IMR-90 (cell line): ENCODE measurements around the gene MTMR11. TPM values are rescaled to one million over a fixed set of nuclear protein-coding genes. Genes with fewer than 3 reads are reported as not detected.

Experiments used
- ATAC-seq: fragments of 200-7000 bp; cut with Tn5 transposase; 2 replicates; pipeline ENCODE4 v1.9.1; 2020; ENCODE audit warnings: low read depth, mild to moderate bottlenecking, moderate library complexity
- BruUV-seq: library from RNA; stranded (reverse); fragments of 400-500 nt; replicated peaks from 2 replicates; lab custom pipeline; 2021; lab: Mats Ljungman, UMichigan
- CTCF ChIA-PET: fragments of 300-600 bp; formaldehyde crosslinking; extraction: SDS; loops from one replicate; lab custom pipeline; 2021; ENCODE audit warnings: antibody characterized with exemption; lab: Yijun Ruan, JAX
- POLR2A ChIA-PET: fragments of 300-600 bp; sonication (Branson Sonifier 250); formaldehyde crosslinking; loops from one replicate; lab custom pipeline; 2022; ENCODE audit warnings: antibody characterized with exemption; ENCODE audit not compliant: unreplicated experiment; lab: Charles Lee
- DNase-seq: peaks from one replicate; pipeline ENCODE4 v3.0.0; 2013
- H2AFZ ChIP-seq: replicated peaks from 2 replicates; pipeline ENCODE3; 2013; ENCODE audit warnings: low read length, mild to moderate bottlenecking; ENCODE audit not compliant: poor library complexity
- H2AK5ac ChIP-seq: 2 replicates; pipeline ENCODE4 v1.6.1; 2013; ENCODE audit warnings: low read depth, low read length, inconsistent platforms
- H2AK9ac ChIP-seq: replicated peaks from 2 replicates; pipeline ENCODE3; 2013; ENCODE audit warnings: mild to moderate bottlenecking, low read depth, low read length, moderate library complexity; ENCODE audit not compliant: poor library complexity
- H2BK120ac ChIP-seq: 2 replicates; pipeline ENCODE4 v1.6.1; 2013; ENCODE audit warnings: low read depth, low read length, inconsistent platforms
- H2BK15ac ChIP-seq: 3 replicates; pipeline ENCODE4 v1.6.1; 2013; ENCODE audit warnings: low read depth, low read length, inconsistent platforms
- H2BK20ac ChIP-seq: 2 replicates; pipeline ENCODE4 v1.6.1; 2013; ENCODE audit warnings: low read depth, mild to moderate bottlenecking, inconsistent platforms, low read length, moderate library complexity
- H2BK5ac ChIP-seq: 2 replicates; pipeline ENCODE4 v1.6.1; 2013; ENCODE audit warnings: mild to moderate bottlenecking, low read depth, low read length, inconsistent platforms; ENCODE audit not compliant: poor library complexity, severe bottlenecking
- H3K14ac ChIP-seq: replicated peaks from 2 replicates; pipeline ENCODE4 v1.6.1; 2013; ENCODE audit warnings: low read depth, low read length, inconsistent platforms
- H3K18ac ChIP-seq: 2 replicates; pipeline ENCODE4 v1.6.1; 2013; ENCODE audit warnings: low read depth, low read length, control low read depth
- H3K23ac ChIP-seq: 2 replicates; pipeline ENCODE4 v1.6.1; 2013; ENCODE audit warnings: low read depth, low read length, inconsistent platforms
- H3K27ac ChIP-seq: 2 replicates; pipeline ENCODE4 v1.5.1; 2013; ENCODE audit warnings: mild to moderate bottlenecking, control low read depth, low read length; ENCODE audit not compliant: insufficient read depth
- H3K27me3 ChIP-seq: 2 replicates; pipeline ENCODE4 v1.6.1; 2013; ENCODE audit warnings: low read length; ENCODE audit not compliant: control insufficient read depth, insufficient read depth
- H3K36me3 ChIP-seq: 2 replicates; pipeline ENCODE4 v1.6.1; 2013; ENCODE audit warnings: low read length, mixed read lengths; ENCODE audit not compliant: control insufficient read depth, insufficient read depth
- H3K4ac ChIP-seq: 2 replicates; pipeline ENCODE4 v1.6.1; 2013; ENCODE audit warnings: low read depth, low read length, inconsistent platforms
- H3K4me1 ChIP-seq: 2 replicates; pipeline ENCODE4 v1.6.1; 2013; ENCODE audit warnings: low read length, mixed read lengths; ENCODE audit not compliant: control insufficient read depth, insufficient read depth
- H3K4me2 ChIP-seq: 2 replicates; pipeline ENCODE4 v1.6.1; 2013; ENCODE audit warnings: low read depth, mild to moderate bottlenecking, control low read depth, low read length, moderate library complexity
- H3K4me3 ChIP-seq: 2 replicates; pipeline ENCODE4 v1.5.1; 2013; ENCODE audit warnings: low read depth, mild to moderate bottlenecking, control low read depth, low read length, moderate library complexity; ENCODE audit not compliant: insufficient read depth
- H3K56ac ChIP-seq: 2 replicates; pipeline ENCODE4 v1.6.1; 2013; ENCODE audit warnings: low read length, inconsistent platforms; ENCODE audit not compliant: insufficient read depth; ENCODE audit errors: extremely low read depth
- H3K79me1 ChIP-seq, 2 experiments: 2 replicates each; pipeline ENCODE4 v1.6.1; 2013; ENCODE audit warnings: low read length in 2 of 2, inconsistent platforms in 1 of 2, low read depth in 1 of 2
- H3K9ac ChIP-seq: 2 replicates; pipeline ENCODE4 v1.6.1; 2013; ENCODE audit warnings: low read depth, low read length, control low read depth
- H3K9me1 ChIP-seq: 2 replicates; pipeline ENCODE4 v1.6.1; 2013; ENCODE audit warnings: low read length, inconsistent platforms; ENCODE audit not compliant: insufficient read depth
- H3K9me3 ChIP-seq: 2 replicates; pipeline ENCODE4 v1.6.1; 2013; ENCODE audit warnings: low read length; ENCODE audit not compliant: control insufficient read depth, insufficient read depth
- H4K20me1 ChIP-seq: 2 replicates; pipeline ENCODE4 v1.6.1; 2013; ENCODE audit warnings: low read length, inconsistent platforms; ENCODE audit not compliant: insufficient read depth
- H4K5ac ChIP-seq: 2 replicates; pipeline ENCODE4 v1.6.1; 2013; ENCODE audit warnings: mild to moderate bottlenecking, low read depth, low read length, control low read depth
- H4K8ac ChIP-seq, 2 experiments: 2 replicates each; pipeline ENCODE4 v1.6.1; 2013; ENCODE audit warnings: low read depth in 2 of 2, low read length in 2 of 2, control low read depth in 1 of 2, inconsistent platforms in 1 of 2
- H4K91ac ChIP-seq: 2 replicates; pipeline ENCODE4 v1.6.1; 2013; ENCODE audit warnings: low read depth, low read length, inconsistent platforms; ENCODE audit not compliant: insufficient read depth
- BHLHE40 ChIP-seq: fragments of 150-350 bp; IDR thresholded peaks from 2 replicates; pipeline ENCODE4 v1.6.1; 2016; ENCODE audit warnings: mild to moderate bottlenecking, low read depth, low read length
- NFE2L2 ChIP-seq: fragments of 150-350 bp; IDR thresholded peaks from 2 replicates; pipeline ENCODE4 v1.6.1; 2016; ENCODE audit warnings: low read depth, mild to moderate bottlenecking, low read length
- RCOR1 ChIP-seq: IDR thresholded peaks from 2 replicates; pipeline ENCODE4 v1.6.1; 2012; ENCODE audit warnings: mild to moderate bottlenecking, low read length, improper control_type of control experiment; ENCODE audit not compliant: insufficient replicate concordance
- RFX5 ChIP-seq: IDR thresholded peaks from 2 replicates; pipeline ENCODE4 v1.8.0; 2012; ENCODE audit warnings: low read depth, mild to moderate bottlenecking, low read length, moderate library complexity
- WGBS, 2 experiments: methylation state at CpG; one replicate each; pipeline versions ENCODE4 v1.1.5 to v1.1.7; 2013; ENCODE audit warnings: missing lambda C conversion rate in 2 of 2; ENCODE audit not compliant: insufficient read length in 1 of 2; ENCODE audit errors: extremely low coverage in 2 of 2; 5-methylcytosine and 5-hydroxymethylcytosine counted together
- dilution Hi-C: fragments of 300-500 bp; cut with HindIII; formaldehyde crosslinking; loops from one replicate; pipeline ENCODE4 v1.14.3; 2018; ENCODE audit warnings: low sequenced_read_pairs; ENCODE audit not compliant: unreplicated experiment
- in situ Hi-C: fragments of 300-500 bp; cut with MboI; formaldehyde crosslinking; loops from 3 replicates; pipeline ENCODE4 v1.14.3; 2019; ENCODE audit warnings: low sequenced_read_pairs, inconsistent platforms, mixed read lengths
- intact Hi-C: fragments of 100-400 bp; cut with micrococcal nuclease; formaldehyde crosslinking; loops from 2 replicates; pipeline ENCODE4 v1.10.0; 2022
- polyA plus RNA-seq, 3 experiments: library from polyadenylated mRNA; depleted of rRNA; stranded (reverse); fragments of >200 nt; gene quantifications; 2 replicates each; pipeline ENCODE4 v1.2.3, GENCODE V29; 2012; ENCODE audit warnings: low replicate concordance in 1 of 3
- total RNA-seq: library from RNA; depleted of rRNA; stranded (reverse); fragments of >200 nt; gene quantifications from 2 replicates; pipeline ENCODE4 v1.2.3, GENCODE V29; 2012

MTMR11 gene
- total and polyA plus RNA-seq, 2 of the 4 experiments (the other 2 are of a cell fraction) = 2.0 to 14.6 TPM

- no peak overlapping the region for H3K9ac ChIP-seq
- H3K18ac ChIP-seq = no peak overlapping the region
- peaks cover 31% of the 10 kb centered on the region for H3K36me3 ChIP-seq
- H3K4me2 ChIP-seq = no peak overlapping the region
- H3K4me3 ChIP-seq = no peak overlapping the region
- dilution Hi-C loops = no loop called here
- peaks cover 23 to 41% of the 10 kb centered on the region in 2 experiments for H3K79me1 ChIP-seq
- no peak overlapping the region for H2BK20ac ChIP-seq
- intact Hi-C loops = no loop called here
- H4K20me1 ChIP-seq = peaks cover 3% of the 10 kb centered on the region; the same call in 1 of the 2 replicates
- H2BK5ac ChIP-seq = no peak overlapping the region
- no peak overlapping the region for H4K91ac ChIP-seq
- H3K56ac ChIP-seq = no peak overlapping the region
- WGBS, 2 experiments = 100% methylated on average over 2 of the region's 2 CpGs; no CpG with 5 or more reads in 1 of the 2 experiments
- DNase-seq = no peak
- in situ Hi-C loops = no loop called here
- no peak overlapping the region for H4K5ac ChIP-seq
- no peak overlapping the region for H3K4ac ChIP-seq
- no peak overlapping the region for H2AK5ac ChIP-seq
- no peaks in the 10 kb centered on the region for H3K27me3 ChIP-seq
- CTCF ChIA-PET = no interaction called here
- ATAC-seq = no peak
- TF ChIP-seq NFE2L2 = no peak
- TF ChIP-seq RFX5 = no peak
- TF ChIP-seq BHLHE40 = no peak
- TF ChIP-seq RCOR1 = no peak
- H3K14ac ChIP-seq = no peak overlapping the region
- POLR2A ChIA-PET = no interaction called here
- H2AK9ac ChIP-seq = no peak overlapping the region
- no TSS peak for BruUV-seq
- no peak overlapping the region for H4K8ac ChIP-seq
- H2BK120ac ChIP-seq = no peak overlapping the region
- H3K27ac ChIP-seq = no peak overlapping the region
- peaks cover 1% of the 10 kb centered on the region; the same call in 1 of the 2 replicates for H3K4me1 ChIP-seq
- no peak overlapping the region for H3K23ac ChIP-seq
- no peaks in the 10 kb centered on the region for H3K9me1 ChIP-seq
- no peak overlapping the region for H2AFZ ChIP-seq
- H2BK15ac ChIP-seq = no peak overlapping the region
- H3K9me3 ChIP-seq = no peaks in the 10 kb centered on the region
Measured at GRCh38 chr1:149972547-149972946, 35.9 kb upstream of the MTMR11 start.
